Uterus (tissue), 4 donors: ENCODE data around the gene WDR64. TPM values are rescaled to one million over a fixed set of nuclear protein-coding genes. Genes with fewer than 3 reads are reported as not detected.

Experiments used
- DNase-seq, 2 donors: peaks; one replicate each; pipeline ENCODE4 v3.0.0-alpha.2; 2019 to 2020
- H3K27ac ChIP-seq, 2 donors: fragments of 200-600 bp; sonication (generic); 1 replicate in 1 of 2; 2 replicates in 1 of 2; pipeline ENCODE4 v1.5.1; 2016 to 2018
- H3K27me3 ChIP-seq, 2 donors: fragments of 200-600 bp; sonication (generic); one replicate each; pipeline ENCODE4 v1.5.1; 2018 to 2019; ENCODE audit warnings: control low read depth in 1 of 2
- H3K36me3 ChIP-seq, 2 donors: fragments of 200-600 bp; sonication (generic); one replicate each; pipeline ENCODE4 v1.5.1; 2019; ENCODE audit warnings: control low read depth in 1 of 2
- H3K4me1 ChIP-seq, 2 donors: fragments of 200-600 bp; sonication (generic); one replicate each; pipeline ENCODE4 v1.5.1; 2018 to 2019; ENCODE audit warnings: control low read depth in 1 of 2
- H3K4me3 ChIP-seq, 2 donors: fragments of 200-600 bp; sonication (generic); 1 replicate in 1 of 2; 2 replicates in 1 of 2; pipeline ENCODE4 v1.5.1; 2018 to 2019; ENCODE audit warnings: mild to moderate bottlenecking in 1 of 2
- H3K9me3 ChIP-seq, 2 donors: fragments of 200-600 bp; sonication (generic); one replicate each; pipeline ENCODE4 v1.5.1; 2019; ENCODE audit warnings: control low read depth in 1 of 2
- CTCF ChIP-seq, 4 experiments: fragments of 200-600 bp in 2 of 4; fragments of 450-650 bp in 2 of 4; sonication (generic) in 2 of 4; IDR thresholded peaks; one replicate each; pipeline ENCODE4 v1.5.1; 2016 to 2019; ENCODE audit warnings: antibody characterized with exemption in 4 of 4, mild to moderate bottlenecking in 2 of 4, moderate library complexity in 1 of 4
- POLR2A ChIP-seq, 2 donors: fragments of 450-650 bp; IDR thresholded peaks; one replicate each; pipeline ENCODE4 v1.6.1; 2016; ENCODE audit warnings: antibody characterized with exemption in 2 of 2, mild to moderate bottlenecking in 1 of 2, moderate library complexity in 1 of 2
- intact Hi-C: fragments of 100-400 bp; cut with DNase I; formaldehyde crosslinking; loops from one replicate; pipeline ENCODE4 v1.15.1; 2023; ENCODE audit warnings: low total_unique reads
- total RNA-seq, 4 donors: library from RNA; depleted of rRNA in 3 of 4; stranded (reverse); fragments of >200 nt in 3 of 4; gene quantifications; one replicate each; pipeline versions ENCODE4 v1.1.0 to v1.2.4, GENCODE V29; 2014 to 2023
- donor health status: DM: yes; HTN: yes; CAD: no.

The WDR64 gene
- total RNA-seq, 4 donors from 2014 or later: 0.21 TPM; not detected in 3

- intact Hi-C loops: no loop called here
- Histone ChIP-seq H3K27me3 (no peaks in the 10 kb centered on the region), H3K36me3 (no peaks in the 10 kb centered on the region), H3K9me3 (no peaks in the 10 kb centered on the region), H3K27ac (peak overlapping the region; percentile 78 to 80), H3K4me1 (no peaks in the 10 kb centered on the region), H3K4me3 (peak overlapping the region; percentile 69 to 97)
- peak in 1 of 2 donors; percentile 26 for DNase-seq
- TF ChIP-seq POLR2A (IDR thresholded peaks at IDR 0.05) (no peak), CTCF (IDR thresholded peaks at IDR 0.05) (no peak)
Observed at GRCh38 chr1:241639623-241640148, 12.4 kb upstream of the WDR64 start.

- no peaks in the 10 kb centered on the region for H3K9me3 ChIP-seq
- H3K27me3 ChIP-seq: no peaks in the 10 kb centered on the region
- H3K4me1 ChIP-seq: no peaks in the 10 kb centered on the region
- no peaks in the 10 kb centered on the region for H3K36me3 ChIP-seq
- TF ChIP-seq POLR2A (IDR thresholded peaks at IDR 0.05) (peak; percentile 85 to 90), CTCF (IDR thresholded peaks at IDR 0.05) (no peak)
- H3K27ac ChIP-seq: peak within 1 kb of the TSS; percentile 78 to 80
- DNase-seq: peak; percentile 89 to 94
- peak within 1 kb of the TSS; percentile 69 to 97 for H3K4me3 ChIP-seq
- intact Hi-C loops: no loop called here
Observed at GRCh38 chr1:241640149-241640866, 11.8 kb upstream of the WDR64 start, which contains the start of the genes CHML and OPN3. Gene CHML (minus strand): TSS chr1:241640369. CDS start chr1:241635766, 4,603 bp downstream. Gene OPN3 (minus strand): TSS chr1:241640369. CDS start chr1:241640254, 115 bp downstream.

GRCh38 chr1:241640867-241641622 is 11.0 kb upstream of the WDR64 start:
- DNase-seq: no peak
- peak overlapping the region; percentile 58 to 63 for H3K27ac ChIP-seq
- H3K9me3 ChIP-seq: no peaks in the 10 kb centered on the region
- no peak for TF ChIP-seq POLR2A (IDR thresholded peaks at IDR 0.05)
- no peak for TF ChIP-seq CTCF (IDR thresholded peaks at IDR 0.05)
- intact Hi-C loops: no loop called here
- peak overlapping the region in 1 of 2 donors; percentile 97 for H3K4me3 ChIP-seq
- H3K36me3 ChIP-seq: no peaks in the 10 kb centered on the region
- no peaks in the 10 kb centered on the region for H3K27me3 ChIP-seq
- H3K4me1 ChIP-seq: no peaks in the 10 kb centered on the region

- H3K27me3 ChIP-seq: no peaks in the 10 kb centered on the region
- DNase-seq: no peak
- no peaks in the 10 kb centered on the region for H3K4me1 ChIP-seq
- no peak overlapping the region for H3K27ac ChIP-seq
- no peak overlapping the region for H3K4me3 ChIP-seq
- intact Hi-C loops: no loop called here
- TF ChIP-seq CTCF (IDR thresholded peaks at IDR 0.05) (no peak), POLR2A (IDR thresholded peaks at IDR 0.05) (no peak)
- H3K9me3 ChIP-seq: no peaks in the 10 kb centered on the region
- no peaks in the 10 kb centered on the region for H3K36me3 ChIP-seq
Observed at GRCh38 chr1:241641773-241642592, 10.1 kb upstream of the WDR64 start.
